Fibroblast of mammary gland (primary cell): Measurements from ENCODE around the gene POLD2.

Experiments used
- DNase-seq: peaks from one replicate; pipeline ENCODE4 v3.0.0-alpha.2; 2010; ENCODE audit warnings: low read depth
- H3K4me3 ChIP-seq: 2 replicates; pipeline ENCODE4 v1.5.1; 2011; ENCODE audit warnings: low read depth, mild to moderate bottlenecking, low read length, moderate library complexity; ENCODE audit not compliant: control insufficient read depth
- CTCF ChIP-seq: conservative IDR thresholded peaks from 2 replicates; pipeline ENCODE4 v1.5.1; 2011; ENCODE audit warnings: low read depth, low read length, inconsistent platforms; ENCODE audit not compliant: control insufficient read depth, insufficient read depth

POLD2 gene

GRCh38 chr7:44066494-44067063 lies 56.8 kb downstream of the POLD2 start:
- DNase-seq = no peak
- no peak overlapping the region for H3K4me3 ChIP-seq
- TF ChIP-seq CTCF = no peak

GRCh38 chr7:44066111-44066460 lies 57.3 kb downstream of the POLD2 start:
- H3K4me3 ChIP-seq = no peak overlapping the region
- no peak for TF ChIP-seq CTCF
- DNase-seq = no peak

GRCh38 chr7:44065431-44066110 lies 57.8 kb downstream of the POLD2 start, which contains the start of gene PGAM2:
PGAM2 (minus strand) TSS chr7:44065567; CDS start chr7:44065529, 38 bp downstream.
- TF ChIP-seq CTCF = no peak
- no peak for DNase-seq
- H3K4me3 ChIP-seq = no peak within 1 kb of the TSS

- H3K4me3 ChIP-seq = no peak overlapping the region
- no peak for DNase-seq
- no peak for TF ChIP-seq CTCF
Observed at GRCh38 chr7:44064791-44065430, 58.4 kb downstream of the POLD2 start.
